Astrocyte of the spinal cord (primary cell): ENCODE measurements around the gene VWC2L.
A peak's percentile ranks its signal among the peaks of the same experiment; 100 is the strongest.

Experiments used
- DNase-seq: peaks from one replicate; pipeline ENCODE4 v3.0.0; 2011; ENCODE audit warnings: low read depth, low spot score
- H3K4me3 ChIP-seq: 2 replicates; pipeline ENCODE4 v1.5.1; 2011; ENCODE audit warnings: low read depth, mild to moderate bottlenecking, low read length, moderate library complexity
- in situ Hi-C: cut with HindIII; loops from 2 replicates; pipeline ENCODE4 v1.10.0; 2017; ENCODE audit warnings: low sequenced_read_pairs
- TF ChIP-seq, protein P1 (sequence below): IDR thresholded peaks from 2 replicates; pipeline ENCODE4 v1.5.1; 2012; ENCODE audit warnings: low read depth, mild to moderate bottlenecking, low read length, inconsistent platforms

VWC2L gene

GRCh38 chr2:214477305-214477704 lies 66.5 kb downstream of the VWC2L start:
- TF ChIP-seq, protein P1, sequence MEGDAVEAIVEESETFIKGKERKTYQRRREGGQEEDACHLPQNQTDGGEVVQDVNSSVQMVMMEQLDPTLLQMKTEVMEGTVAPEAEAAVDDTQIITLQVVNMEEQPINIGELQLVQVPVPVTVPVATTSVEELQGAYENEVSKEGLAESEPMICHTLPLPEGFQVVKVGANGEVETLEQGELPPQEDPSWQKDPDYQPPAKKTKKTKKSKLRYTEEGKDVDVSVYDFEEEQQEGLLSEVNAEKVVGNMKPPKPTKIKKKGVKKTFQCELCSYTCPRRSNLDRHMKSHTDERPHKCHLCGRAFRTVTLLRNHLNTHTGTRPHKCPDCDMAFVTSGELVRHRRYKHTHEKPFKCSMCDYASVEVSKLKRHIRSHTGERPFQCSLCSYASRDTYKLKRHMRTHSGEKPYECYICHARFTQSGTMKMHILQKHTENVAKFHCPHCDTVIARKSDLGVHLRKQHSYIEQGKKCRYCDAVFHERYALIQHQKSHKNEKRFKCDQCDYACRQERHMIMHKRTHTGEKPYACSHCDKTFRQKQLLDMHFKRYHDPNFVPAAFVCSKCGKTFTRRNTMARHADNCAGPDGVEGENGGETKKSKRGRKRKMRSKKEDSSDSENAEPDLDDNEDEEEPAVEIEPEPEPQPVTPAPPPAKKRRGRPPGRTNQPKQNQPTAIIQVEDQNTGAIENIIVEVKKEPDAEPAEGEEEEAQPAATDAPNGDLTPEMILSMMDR: no peak
- no peak for DNase-seq
- in situ Hi-C loops: no loop called here
- no peak overlapping the region for H3K4me3 ChIP-seq

- H3K4me3 ChIP-seq: no peak overlapping the region
- TF ChIP-seq, protein P1: no peak
- in situ Hi-C loops: no loop called here
- DNase-seq: peak; percentile 46
These were observed 70.3 kb downstream of the VWC2L start for GRCh38 chr2:214481204-214481603.

DNA sequence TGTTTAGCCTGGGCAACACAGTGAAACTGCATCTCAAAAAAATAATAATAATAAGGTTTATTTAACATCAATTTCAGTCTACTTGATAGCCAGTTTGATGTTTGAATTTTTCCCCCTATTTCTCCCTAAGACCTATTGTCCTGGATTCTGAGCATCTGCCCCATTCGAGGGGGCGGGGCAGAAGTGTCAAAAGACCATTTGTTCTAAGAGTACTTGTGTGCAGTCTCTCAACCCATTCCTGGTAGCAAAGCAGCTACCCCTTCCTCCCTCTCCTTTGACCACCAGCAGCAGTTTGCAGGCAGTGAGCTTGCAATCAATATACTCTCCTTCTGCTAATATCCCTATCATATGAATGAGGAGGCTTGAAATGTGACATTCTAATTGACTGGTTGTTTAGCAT lies 71.9 kb downstream of the VWC2L start:
- in situ Hi-C loops: no loop called here
- TF ChIP-seq, protein P1: no peak
- no peak overlapping the region for H3K4me3 ChIP-seq

DNA sequence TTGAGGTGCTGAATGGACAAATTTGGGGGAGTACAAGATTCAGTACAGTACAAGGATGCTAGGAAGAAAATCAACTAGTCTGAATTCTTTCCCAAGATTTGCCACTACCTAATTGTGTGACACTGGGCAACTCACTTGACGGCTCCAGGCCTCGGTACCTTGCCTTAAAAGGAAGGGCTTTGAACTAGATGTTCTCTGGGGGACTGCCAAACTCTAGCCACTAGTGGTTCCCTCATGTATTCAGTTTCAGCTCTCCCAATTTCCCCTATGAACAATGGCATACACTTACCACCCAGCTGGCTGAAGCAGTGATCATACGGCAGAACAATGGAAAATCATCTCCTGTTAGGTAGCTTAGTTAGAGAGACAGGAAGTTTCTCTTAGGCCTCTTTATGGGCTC lies 73.4 kb downstream of the VWC2L start:
- in situ Hi-C loops: no loop called here
- H3K4me3 ChIP-seq: no peak overlapping the region
- TF ChIP-seq, protein P1: no peak
- DNase-seq: no peak

More for the DNA sequence above, 71.9 kb downstream of the VWC2L start:
- no peak for DNase-seq

GRCh38 chr2:214484701-214485100 lies 73.8 kb downstream of the VWC2L start:
- TF ChIP-seq, protein P1: no peak
- DNase-seq: no peak
- in situ Hi-C loops: no loop called here
- no peak overlapping the region for H3K4me3 ChIP-seq

GRCh38 chr2:214489181-214489580 lies 78.3 kb downstream of the VWC2L start:
- H3K4me3 ChIP-seq: no peak overlapping the region
- TF ChIP-seq, protein P1: no peak
- in situ Hi-C loops: no loop called here
- DNase-seq: no peak

DNA sequence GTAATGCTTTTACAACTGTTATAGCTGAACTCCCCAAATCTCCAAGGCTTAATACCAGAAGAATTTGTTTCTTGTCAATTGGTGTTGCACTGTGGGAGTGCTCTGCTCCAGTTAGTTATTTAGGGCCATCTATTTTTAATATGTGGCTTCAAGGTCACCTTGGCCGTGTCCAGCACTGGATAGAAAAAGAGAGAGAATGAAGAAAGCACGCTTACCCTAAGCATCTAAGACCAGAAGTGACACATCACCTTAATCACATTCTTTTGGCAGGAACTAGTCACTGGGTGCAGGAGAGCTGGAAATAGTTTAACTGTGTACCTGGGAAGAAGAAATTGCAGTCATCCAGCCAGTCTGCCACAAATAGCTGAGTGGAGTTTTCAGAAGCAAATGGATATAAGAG lies 78.8 kb downstream of the VWC2L start:
- in situ Hi-C loops: no loop called here
- TF ChIP-seq, protein P1: no peak

More for the DNA sequence above, 78.8 kb downstream of the VWC2L start:
- H3K4me3 ChIP-seq: no peak overlapping the region
- no peak for DNase-seq
